ENCODE measurements around the gene MLST8. TPM values are rescaled to one million over a fixed set of nuclear protein-coding genes. Genes with fewer than 3 reads are reported as not detected.

MLST8 gene
- total and polyA plus RNA-seq, 2 donors (not counting 3 experiments of a cell fraction or from before 2014, with no cell fraction given) = 36.9 to 129 TPM

GRCh38 chr16:2188395-2188794, 16.9 kb upstream of the MLST8 start:
- ChIA-PET POLR2A (interaction anchor here (1.1 kb wide), 1 partner anchor 33 kb away, joined by 3 read pairs; the partner anchor contains the start of gene TRAF7), CTCF (interaction anchor here (0.9 kb wide), 1 partner anchor 48 kb away, joined by 3 read pairs; no protein-coding TSS in a partner anchor)
- Histone ChIP-seq H3K36me3 (ENCODE audit: control insufficient read depth in 2 of 2, extremely low read depth in 1 of 2, insufficient read depth in 2 of 2, low read length in 2 of 2) (no peaks in the 10 kb centered on the region), H3K4me3 (replicated peaks in 1 of 3; ENCODE audit: insufficient read depth in 1 of 3, low read depth in 1 of 3, low read length in 3 of 3) (no peak overlapping the region), H3K4me1 (ENCODE audit: control insufficient read depth, extremely low read depth, insufficient read depth, low read length) (no peaks in the 10 kb centered on the region), H3K27ac (ENCODE audit: insufficient read depth, low read depth, low read length) (no peak overlapping the region), H3K9me1 (replicated peaks; ENCODE audit: control insufficient read depth, extremely low read depth, insufficient read depth, low read length) (no peaks in the 10 kb centered on the region), H3K27me3 (ENCODE audit: control insufficient read depth in 2 of 2, insufficient read depth in 2 of 2, low read length in 2 of 2) (no peaks in the 10 kb centered on the region), H3K4me2 (ENCODE audit: insufficient read depth, low read length) (no peak overlapping the region), H3K79me2 (ENCODE audit: control insufficient read depth, insufficient read depth, low read length) (no peaks in the 10 kb centered on the region), H2AFZ (ENCODE audit: low read depth, low read length) (no peak overlapping the region), H3K9ac (replicated peaks; ENCODE audit: extremely low read depth, insufficient read depth, low read length) (no peak overlapping the region), H3K9me3 (replicated peaks; ENCODE audit: control insufficient read depth, insufficient read depth, low read length) (no peaks in the 10 kb centered on the region), H4K20me1 (replicated peaks; ENCODE audit: control insufficient read depth, extremely low read depth, insufficient read depth, low read length) (no peaks in the 10 kb centered on the region)
- TF ChIP-seq MAX (IDR thresholded peaks at IDR 0.05; ENCODE audit: insufficient read depth, insufficient read length) = no peak
- TF ChIP-seq GATA2 (IDR thresholded peaks at IDR 0.05; ENCODE audit: insufficient read depth, insufficient read length, low read depth, low read length) = no peak
- TF ChIP-seq POLR2AphosphoS5 (IDR thresholded peaks at IDR 0.05; ENCODE audit: insufficient read depth, low read depth, low read length) = no peak
- no peak for TF ChIP-seq JUN (IDR thresholded peaks at IDR 0.05; ENCODE audit: borderline replicate concordance, insufficient read depth, insufficient read length, low read depth)
- no peak for TF ChIP-seq CTCF (IDR thresholded peaks at IDR 0.05; ENCODE audit: extremely low read depth in 1 of 2, insufficient read depth in 1 of 2, low read depth in 1 of 2, low read length in 2 of 2)
- no peak for TF ChIP-seq EZH2 (IDR thresholded peaks at IDR 0.05; ENCODE audit: borderline replicate concordance, low read depth, low read length, severe bottlenecking)
- no TSS peak for BruUV-seq (replicated peaks)
- no peak for DNase-seq (ENCODE audit: low read depth, low spot score)
- dilution Hi-C loops (cut with MboI; ENCODE audit: extremely low pct_ligation_motif_present, low sequenced_read_pairs) = no loop called here
- FAIRE-seq = no peak
- intact Hi-C loops (cut with micrococcal nuclease) = no loop called here

Data from endothelial cell of umbilical vein (primary cell).